Measurements from ENCODE around the gene PFN3.
A peak's percentile ranks its signal among the peaks of the same experiment; 100 is the strongest.

PFN3 gene

GRCh38 chr5:177437623-177438022, 37.2 kb upstream of the PFN3 start:
- DNase-seq (ENCODE audit: low spot score) = no peak

- no peak for DNase-seq (ENCODE audit: low spot score)
Observed at GRCh38 chr5:177435847-177436536, 35.5 kb upstream of the PFN3 start.

DNA sequence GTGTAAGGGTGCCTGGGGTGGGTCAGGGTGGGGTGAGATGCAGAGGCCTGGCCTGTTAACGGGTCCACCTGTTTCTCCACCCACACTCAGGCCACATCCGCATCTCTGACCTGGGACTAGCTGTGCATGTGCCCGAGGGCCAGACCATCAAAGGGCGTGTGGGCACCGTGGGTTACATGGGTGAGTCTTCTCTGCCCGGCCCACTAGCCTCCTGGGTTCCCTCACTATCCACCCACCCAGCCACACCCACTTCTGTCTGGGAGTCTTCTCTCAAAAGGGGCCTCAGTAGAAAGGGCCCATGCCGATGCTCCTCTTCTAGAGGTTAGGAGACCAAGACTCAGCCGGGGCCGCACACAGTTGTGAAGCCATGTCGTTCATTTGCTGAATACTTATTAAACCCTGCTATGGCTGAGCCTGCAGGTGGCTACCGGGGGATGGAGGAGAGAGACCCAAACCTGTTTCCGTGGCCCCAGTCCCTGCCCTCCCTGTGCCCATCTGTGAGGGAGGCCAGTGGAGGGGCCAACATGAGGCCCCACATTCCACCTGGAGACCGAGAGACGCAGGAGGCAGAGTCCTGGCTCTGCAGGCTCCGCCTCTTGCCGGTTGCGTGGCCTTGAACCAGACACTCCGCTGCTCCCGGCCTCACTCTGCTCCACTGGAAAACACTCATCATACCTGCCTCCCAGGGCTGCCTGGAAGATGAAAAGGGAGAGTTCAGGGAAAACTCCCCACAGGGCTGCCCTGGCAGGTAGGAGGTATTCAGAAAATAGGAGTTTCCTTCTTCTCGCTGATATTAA, 34.7 kb upstream of the PFN3 start:
- no peak for DNase-seq (ENCODE audit: low spot score)

DNA sequence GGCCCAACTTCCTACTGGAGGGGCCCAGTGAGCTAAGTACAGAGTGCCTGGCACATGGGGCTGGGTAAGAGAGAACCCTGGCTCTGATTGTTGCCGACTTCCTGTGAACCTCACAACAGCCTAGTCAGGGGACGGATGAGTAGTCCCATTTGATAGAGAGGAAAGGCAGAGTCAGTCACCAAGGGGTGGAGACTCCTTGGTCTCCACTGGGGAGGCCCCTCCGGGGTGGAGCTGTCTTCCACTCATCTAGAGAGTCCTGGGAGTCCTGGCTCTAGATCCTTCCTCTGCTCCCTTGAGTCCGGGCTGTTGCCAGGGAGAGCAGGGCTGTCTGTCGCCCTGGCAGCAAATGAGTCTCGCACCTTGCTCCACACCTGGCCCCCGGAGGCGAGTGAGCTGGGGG, 34.0 kb upstream of the PFN3 start:
- DNase-seq (ENCODE audit: low spot score) = no peak

DNA sequence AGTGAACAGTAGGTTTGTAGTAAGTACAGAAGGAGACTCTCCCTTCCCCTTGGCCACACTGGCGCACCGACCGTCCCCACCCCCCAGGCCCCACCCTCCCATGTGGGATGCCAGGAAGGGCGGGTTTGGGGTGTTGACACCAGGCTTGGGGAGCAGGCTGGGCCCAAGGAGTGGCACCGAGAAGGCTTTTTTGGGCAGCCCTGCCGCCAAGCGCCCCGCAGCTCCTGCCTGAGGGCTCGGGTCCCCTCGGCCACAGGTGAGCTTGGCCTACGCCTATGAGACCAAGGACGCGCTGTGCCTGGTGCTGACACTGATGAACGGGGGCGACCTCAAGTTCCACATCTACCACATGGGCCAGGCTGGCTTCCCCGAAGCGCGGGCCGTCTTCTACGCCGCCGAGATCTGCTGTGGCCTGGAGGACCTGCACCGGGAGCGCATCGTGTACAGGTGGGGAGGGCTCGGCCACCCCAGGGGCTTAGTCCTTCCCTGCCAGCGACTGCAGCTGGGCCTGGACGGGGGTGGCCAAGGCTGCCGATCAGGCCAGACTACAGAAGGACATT, 33.3 kb upstream of the PFN3 start:
- DNase-seq (ENCODE audit: low spot score) = no peak

- no peak for DNase-seq (ENCODE audit: low spot score)
Observed at GRCh38 chr5:177432839-177433657, 32.6 kb upstream of the PFN3 start.

GRCh38 chr5:177432143-177432838, 31.8 kb upstream of the PFN3 start:
- DNase-seq (ENCODE audit: low spot score) = no peak

- DNase-seq (ENCODE audit: low spot score) = no peak
Observed at GRCh38 chr5:177431317-177432142, 31.1 kb upstream of the PFN3 start.

- DNase-seq (ENCODE audit: low spot score) = no peak
Observed at GRCh38 chr5:177430972-177431316, 30.5 kb upstream of the PFN3 start.

- no peak for DNase-seq (ENCODE audit: low spot score)
Observed at GRCh38 chr5:177430140-177430951, 29.9 kb upstream of the PFN3 start.

DNA sequence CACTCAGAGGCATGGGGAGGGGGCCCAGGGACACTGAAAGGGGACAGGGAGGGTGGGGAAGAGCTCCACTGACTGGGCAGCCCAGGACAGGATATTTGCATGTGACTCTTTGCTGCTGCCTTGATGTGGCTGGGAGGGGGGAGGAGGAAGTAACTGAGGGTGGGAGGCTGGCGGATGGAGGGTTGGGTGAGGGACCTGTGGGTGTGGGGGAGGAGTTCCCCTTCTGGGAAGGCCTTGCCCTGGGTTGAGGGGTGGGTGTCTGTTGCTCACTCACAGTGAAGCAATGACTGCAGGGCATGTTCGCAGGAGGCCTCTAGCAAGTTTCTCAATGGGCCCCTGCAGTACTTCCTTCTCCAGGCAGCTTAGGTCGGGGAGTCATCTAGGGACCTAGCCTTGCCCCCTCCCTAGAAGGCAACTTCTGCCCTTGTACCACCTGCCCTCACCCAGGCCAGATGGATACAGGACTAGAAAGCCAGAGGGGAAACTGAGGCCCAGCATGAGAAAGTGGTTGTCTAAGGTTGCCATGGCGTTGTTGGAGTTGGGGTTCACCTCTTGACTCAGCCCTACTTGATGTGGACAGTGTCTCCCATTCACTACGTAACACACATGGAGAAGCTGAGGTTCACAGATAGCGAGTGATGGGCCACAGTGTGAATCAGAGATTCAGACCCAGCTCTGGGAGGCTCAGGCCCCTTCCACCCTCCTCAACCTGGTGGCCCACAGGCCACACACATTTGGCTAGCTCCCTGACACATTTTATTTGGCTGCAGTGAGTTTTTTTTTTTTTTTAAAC, 29.0 kb upstream of the PFN3 start:
- no peak for DNase-seq (ENCODE audit: low spot score)

- no peak for DNase-seq (ENCODE audit: low spot score)
Observed at GRCh38 chr5:177428574-177429217, 28.2 kb upstream of the PFN3 start.

DNA sequence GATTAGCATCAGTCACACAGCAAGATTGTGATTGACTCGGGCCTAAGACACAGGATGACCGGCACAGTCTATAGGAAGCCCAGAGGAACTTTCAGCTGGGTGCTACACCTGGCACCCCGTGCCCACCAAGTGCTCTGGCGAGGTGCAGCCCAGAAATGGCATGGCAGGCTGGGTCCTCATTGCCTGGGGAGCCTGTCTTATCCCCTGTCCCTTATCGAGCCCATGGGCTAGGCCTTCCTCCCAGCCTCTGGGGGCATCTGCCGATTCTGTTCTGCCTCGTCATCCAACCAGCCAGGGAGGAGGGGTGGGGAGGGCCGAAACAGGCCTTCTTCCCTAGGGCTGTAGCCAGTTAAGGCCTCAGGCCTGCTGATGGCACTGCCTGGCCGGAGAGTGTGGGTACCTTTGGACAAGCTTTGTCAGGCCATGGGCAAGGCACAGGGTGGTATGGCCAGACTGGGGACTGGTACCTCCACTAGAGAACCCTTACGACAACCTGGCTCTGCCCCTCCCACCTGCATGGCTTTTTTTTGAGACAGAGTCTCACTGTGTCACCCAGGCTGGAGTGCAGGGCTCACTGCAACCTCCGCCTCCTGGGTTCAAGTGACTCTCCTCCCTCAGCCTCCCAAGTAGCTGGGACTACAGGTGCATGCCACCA, 27.6 kb upstream of the PFN3 start:
- DNase-seq (ENCODE audit: low spot score) = peak; percentile 80

DNA sequence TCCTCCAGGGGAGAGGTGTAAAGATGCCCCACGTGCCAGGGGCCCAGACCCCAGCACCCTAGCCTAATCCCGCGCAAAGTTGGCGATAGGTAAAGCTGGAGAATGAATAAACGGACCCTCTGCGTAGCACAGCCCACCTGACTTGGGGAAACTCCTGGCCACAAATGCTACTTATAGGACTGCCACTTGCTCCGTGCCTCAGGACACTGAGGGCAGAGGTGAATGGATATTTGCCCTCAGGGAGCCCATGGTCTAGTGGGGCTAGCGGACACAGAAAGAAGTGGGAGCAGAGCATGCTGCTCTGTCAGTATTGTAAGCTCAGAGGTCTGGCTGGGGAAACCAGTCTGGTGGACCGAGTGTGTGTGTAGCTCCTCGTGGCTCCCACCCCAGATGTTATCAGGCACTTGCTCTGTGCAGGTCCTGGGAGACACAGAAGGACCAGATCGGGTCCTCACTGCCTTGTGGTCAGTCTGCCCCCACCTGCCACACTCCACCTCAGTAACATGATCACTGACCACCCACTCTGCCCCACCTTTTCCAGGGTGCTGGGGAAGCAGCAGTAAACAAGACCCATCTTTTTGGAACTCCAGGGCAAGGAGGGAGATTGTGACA, 26.9 kb upstream of the PFN3 start:
- peak; percentile 49 for DNase-seq (ENCODE audit: low spot score)

DNA sequence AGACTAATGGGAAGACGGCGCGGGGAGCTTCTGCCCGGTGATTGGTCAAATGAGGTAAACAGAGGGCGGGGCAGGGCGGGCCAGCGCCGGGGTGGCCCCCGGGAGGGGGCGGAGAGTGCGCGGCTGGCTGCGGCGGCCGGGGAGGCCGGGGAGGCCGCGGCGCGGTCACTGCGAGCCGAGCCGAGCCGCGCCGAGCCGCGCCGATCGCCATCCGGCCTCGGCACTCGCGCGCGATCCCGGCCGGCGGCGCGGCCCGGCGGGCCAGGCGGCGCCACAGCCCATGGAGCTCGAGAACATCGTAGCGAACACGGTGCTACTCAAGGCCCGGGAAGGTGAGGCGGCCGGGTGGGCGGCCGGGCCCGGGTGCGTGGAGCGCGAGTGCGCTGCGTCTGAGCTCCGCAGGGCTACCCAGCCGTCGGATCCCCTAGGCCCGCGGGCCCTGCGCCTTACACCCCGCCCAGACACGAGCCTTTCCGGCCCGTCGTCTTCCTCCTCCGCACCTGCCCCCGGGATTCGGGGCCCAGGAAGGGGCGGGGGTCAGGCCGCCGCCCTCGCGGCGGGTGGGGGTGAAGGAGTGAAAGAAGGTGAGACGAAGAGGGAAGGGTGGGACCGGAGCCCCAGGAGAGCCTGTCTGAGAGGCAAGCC, 26.2 kb upstream of the PFN3 start, which contains the start of gene GRK6:
Gene GRK6, plus strand, starts transcription at position 111 of the 645 bp plus-strand sequence. Its CDS starts 170 bp downstream, at position 281.
- DNase-seq (ENCODE audit: low spot score) = peak; percentile 32

DNA sequence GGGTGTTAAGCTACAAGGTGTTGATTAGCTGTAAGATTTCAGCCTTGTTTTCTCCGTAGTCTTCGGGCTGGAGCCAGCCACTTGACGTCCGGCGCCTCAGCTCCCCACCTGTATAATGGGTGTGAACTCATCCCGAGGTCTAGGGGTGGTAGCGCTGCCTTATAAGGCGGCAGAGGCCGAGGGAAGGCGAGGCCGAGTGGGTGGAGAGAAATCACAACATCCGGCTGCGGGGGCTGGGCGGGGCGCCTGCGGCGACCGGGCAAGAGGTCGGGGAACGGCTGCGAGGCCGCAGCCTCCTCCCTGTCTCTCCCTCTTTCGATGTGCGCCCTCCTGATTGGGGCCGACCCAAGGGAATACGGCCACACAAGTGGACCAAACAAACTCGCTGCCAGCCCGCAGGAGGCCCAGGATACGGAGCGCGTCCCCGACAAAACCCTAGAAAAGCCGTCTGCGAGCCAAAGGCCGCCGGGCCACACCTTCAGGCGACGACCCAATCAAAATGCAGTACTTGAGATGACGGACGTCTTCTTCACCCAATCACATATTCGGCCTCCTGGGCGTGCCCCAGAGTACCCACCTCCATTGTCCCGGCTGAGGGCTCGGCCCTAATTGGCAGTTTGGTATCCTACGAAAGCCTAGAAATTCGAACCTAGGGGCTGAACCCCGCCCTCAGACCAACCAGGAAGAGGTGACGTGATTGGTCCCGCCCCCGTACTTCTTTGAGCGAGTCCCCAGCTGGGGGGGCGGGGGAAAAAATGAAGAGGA, 25.5 kb upstream of the PFN3 start:
- peak; percentile 100 for DNase-seq (ENCODE audit: low spot score)
